HEK293T (cell line): Measurements from ENCODE around the gene PEX16.

ENCODE experiments used
- CTBP1 ChIP-seq: fragments of 450-650 bp; IDR thresholded peaks from 2 replicates; pipeline ENCODE4 v1.6.1; 2016; ENCODE audit warnings: borderline replicate concordance
- L3MBTL2 ChIP-seq: fragments of 450-650 bp; conservative IDR thresholded peaks from 2 replicates; pipeline ENCODE4 v1.6.1; 2016; ENCODE audit warnings: mild to moderate bottlenecking
- SP1 ChIP-seq: fragments of 450-650 bp; IDR thresholded peaks from 2 replicates; pipeline ENCODE4 v1.6.1; 2017
- ZNF384 ChIP-seq: fragments of 450-650 bp; IDR thresholded peaks from 2 replicates; pipeline ENCODE4 v1.6.1; 2016

DNA sequence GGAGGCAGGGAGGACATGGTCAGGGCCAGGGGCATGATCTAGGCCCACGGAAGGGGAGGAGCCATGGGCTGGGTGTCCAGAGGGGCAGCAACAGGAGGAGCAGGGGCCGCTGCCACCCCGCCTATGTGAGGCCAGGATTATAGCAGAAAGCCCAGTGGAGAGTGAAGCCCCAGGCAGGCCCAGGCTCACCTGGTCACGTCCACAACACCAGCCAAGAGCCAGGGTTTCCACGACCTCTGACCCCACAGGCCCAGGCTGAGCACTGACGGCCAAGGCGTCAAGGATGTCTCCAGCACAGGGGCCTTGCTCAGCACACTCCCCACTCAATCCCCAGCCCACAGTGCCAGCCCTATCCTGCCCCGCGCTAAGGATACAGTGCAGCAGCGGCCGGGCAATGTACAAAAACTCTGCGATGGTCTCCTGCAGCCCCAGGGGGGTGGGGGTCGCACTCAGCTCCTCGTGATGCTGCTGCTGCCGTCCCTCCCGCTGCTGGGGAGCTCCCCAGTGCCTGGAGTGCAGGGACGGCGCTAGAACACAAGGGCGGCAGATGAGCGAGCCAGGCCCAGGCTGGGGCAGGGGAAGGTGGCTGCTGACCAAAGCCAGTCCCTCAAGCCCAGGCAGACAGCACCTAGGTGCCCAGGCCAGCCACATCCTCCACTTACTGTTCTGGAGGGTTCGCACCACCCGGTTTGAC lies 3.6 kb downstream of the PEX16 start:
- TF ChIP-seq L3MBTL2 (no peak), SP1 (no peak), ZNF384 (no peak), CTBP1 (no peak)
